Progenitor cell of endocrine pancreas (in vitro differentiated cells): ENCODE measurements around the gene SH3PXD2A. TPM values are rescaled to one million over a fixed set of nuclear protein-coding genes. Genes with fewer than 3 reads are reported as not detected.

Source experiments
- DNase-seq: peaks from one replicate; pipeline ENCODE4 v3.0.0; 2021; ENCODE audit warnings: low spot score; ENCODE audit not compliant: unreplicated experiment
- H3K27ac Mint-ChIP-seq: 2 replicates; pipeline ENCODE4 v1.8.0; 2021; ENCODE audit warnings: mild to moderate bottlenecking, moderate library complexity, mixed read lengths
- H3K27me3 Mint-ChIP-seq: 2 replicates; pipeline ENCODE4 v1.8.0; 2021; ENCODE audit warnings: mixed read lengths
- H3K36me3 Mint-ChIP-seq: 2 replicates; pipeline ENCODE4 v1.8.0; 2022; ENCODE audit warnings: mixed read lengths; ENCODE audit not compliant: insufficient read depth
- H3K4me1 Mint-ChIP-seq: 2 replicates; pipeline ENCODE4 v1.8.0; 2021; ENCODE audit warnings: low read depth, mixed read lengths
- H3K4me3 Mint-ChIP-seq: 2 replicates; pipeline ENCODE4 v1.8.0; 2021; ENCODE audit warnings: low read depth, mild to moderate bottlenecking, moderate library complexity, mixed read lengths
- H3K9me3 Mint-ChIP-seq: 2 replicates; pipeline ENCODE4 v1.8.0; 2021; ENCODE audit warnings: low read depth, mixed read lengths
- CTCF ChIP-seq: fragments of 200-600 bp; sonication (generic); IDR thresholded peaks from one replicate; pipeline ENCODE4 v1.5.0; 2021; ENCODE audit warnings: antibody characterized with exemption, mild to moderate bottlenecking; ENCODE audit not compliant: unreplicated experiment
- total RNA-seq: library from RNA; stranded (reverse); gene quantifications from 2 replicates; pipeline ENCODE4 v1.2.1, GENCODE V29; 2021

SH3PXD2A gene
- total RNA-seq, 1 donor from 2014 or later: 28.0 TPM

- Mint-ChIP-seq H3K27me3 (no peaks in the 10 kb centered on the region), H3K36me3 (peaks cover 4% of the 10 kb centered on the region), H3K4me3 (no peak overlapping the region), H3K4me1 (no peaks in the 10 kb centered on the region), H3K27ac (no peak overlapping the region), H3K9me3 (no peaks in the 10 kb centered on the region)
- no peak for DNase-seq
- TF ChIP-seq CTCF: no peak
Measured at GRCh38 chr10:103701380-103702222, 153.8 kb downstream of the SH3PXD2A start.

GRCh38 chr10:103700436-103700715 is 155.0 kb downstream of the SH3PXD2A start:
- no peaks in the 10 kb centered on the region for H3K4me1 Mint-ChIP-seq
- peaks cover 4% of the 10 kb centered on the region for H3K36me3 Mint-ChIP-seq
- H3K4me3 Mint-ChIP-seq: no peak overlapping the region

GRCh38 chr10:103699611-103700435 is 155.6 kb downstream of the SH3PXD2A start:
- H3K27ac Mint-ChIP-seq: no peak overlapping the region
- H3K9me3 Mint-ChIP-seq: no peaks in the 10 kb centered on the region
- peaks cover 4% of the 10 kb centered on the region for H3K36me3 Mint-ChIP-seq
- no peak for TF ChIP-seq CTCF
- H3K4me3 Mint-ChIP-seq: no peak overlapping the region
- H3K27me3 Mint-ChIP-seq: peaks cover 10% of the 10 kb centered on the region
- DNase-seq: no peak
- H3K4me1 Mint-ChIP-seq: no peaks in the 10 kb centered on the region

More at GRCh38 chr10:103700436-103700715, 155.0 kb downstream of the SH3PXD2A start:
- TF ChIP-seq CTCF: no peak
- H3K27me3 Mint-ChIP-seq: peaks cover 7% of the 10 kb centered on the region
- H3K9me3 Mint-ChIP-seq: no peaks in the 10 kb centered on the region
- no peak for DNase-seq
- no peak overlapping the region for H3K27ac Mint-ChIP-seq

- no peak for TF ChIP-seq CTCF
- Mint-ChIP-seq H3K4me3 (no peak overlapping the region), H3K27me3 (peaks cover 22% of the 10 kb centered on the region), H3K27ac (no peak overlapping the region), H3K36me3 (peaks cover 4% of the 10 kb centered on the region), H3K9me3 (no peaks in the 10 kb centered on the region), H3K4me1 (peaks cover 3% of the 10 kb centered on the region)
- DNase-seq: no peak
Measured at GRCh38 chr10:103698266-103698665, 157.1 kb downstream of the SH3PXD2A start.

- Mint-ChIP-seq H3K9me3 (no peaks in the 10 kb centered on the region), H3K4me1 (peaks cover 3% of the 10 kb centered on the region), H3K36me3 (peaks cover 4% of the 10 kb centered on the region), H3K27ac (no peak overlapping the region), H3K27me3 (peaks cover 23% of the 10 kb centered on the region), H3K4me3 (no peak overlapping the region)
- TF ChIP-seq CTCF: no peak
- no peak for DNase-seq
Measured at GRCh38 chr10:103697787-103698186, 157.6 kb downstream of the SH3PXD2A start.
